Urothelium cell line (cell line): ENCODE results near the gene HSFX4.
"Not testable (repeated sequence)": the region's sequence is repeated elsewhere in the genome, so short reads cannot be mapped to it uniquely, and the experiment has no call there.

Source experiments
- DNase-seq: peaks from one replicate; pipeline ENCODE4 v3.0.0; 2011; ENCODE audit warnings: low spot score, mixed read lengths
- FAIRE-seq: peaks from 2 replicates; lab custom pipeline; 2011; peaks lifted over from hg19 to GRCh38; lab: Jason Lieb, UNC

HSFX4 gene, protein sequence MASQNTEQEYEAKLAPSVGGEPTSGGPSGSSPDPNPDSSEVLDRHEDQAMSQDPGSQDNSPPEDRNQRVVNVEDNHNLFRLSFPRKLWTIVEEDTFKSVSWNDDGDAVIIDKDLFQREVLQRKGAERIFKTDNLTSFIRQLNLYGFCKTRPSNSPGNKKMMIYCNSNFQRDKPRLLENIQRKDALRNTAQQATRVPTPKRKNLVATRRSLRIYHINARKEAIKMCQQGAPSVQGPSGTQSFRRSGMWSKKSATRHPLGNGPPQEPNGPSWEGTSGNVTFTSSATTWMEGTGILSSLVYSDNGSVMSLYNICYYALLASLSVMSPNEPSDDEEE

DNA sequence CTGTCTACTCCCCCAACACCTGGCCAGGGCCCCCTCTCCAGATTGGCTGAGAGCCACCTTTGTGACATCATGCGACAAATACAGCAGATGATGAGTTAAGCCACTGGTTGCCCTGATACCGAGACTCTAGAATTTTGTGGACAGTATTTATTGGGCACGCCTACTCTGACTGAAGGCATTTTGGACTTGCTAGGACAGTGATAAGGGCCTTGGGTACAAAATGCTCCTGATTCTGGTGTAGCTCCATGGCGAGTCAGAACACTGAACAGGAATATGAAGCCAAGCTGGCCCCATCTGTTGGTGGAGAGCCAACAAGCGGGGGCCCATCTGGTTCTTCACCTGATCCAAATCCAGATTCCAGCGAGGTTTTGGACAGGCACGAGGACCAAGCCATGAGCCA is at the start of gene HSFX4:
Gene HSFX4, plus strand, starts transcription at position 174 of the 400 bp plus-strand sequence. Its CDS starts 72 bp downstream, at position 246.
- FAIRE-seq, DNase-seq: not testable (repeated sequence)

GRCh38 chrX:149881081-149881711 is 48.2 kb upstream of the HSFX4 start, which contains the start of gene MAGEA8:
Gene MAGEA8, plus strand, starts transcription at chrX:149881183. Its CDS starts 3,090 bp downstream, at chrX:149884273.
- FAIRE-seq: no peak

GRCh38 chrX:149890828-149891227 is 38.5 kb upstream of the HSFX4 start:
- DNase-seq, FAIRE-seq: not testable (repeated sequence)

More at GRCh38 chrX:149881081-149881711, 48.2 kb upstream of the HSFX4 start, which contains the start of gene MAGEA8:
- peak; percentile 54 for DNase-seq

- no peak for DNase-seq
- no peak for FAIRE-seq
Observed at GRCh38 chrX:149898554-149898953, 30.8 kb upstream of the HSFX4 start.

DNA sequence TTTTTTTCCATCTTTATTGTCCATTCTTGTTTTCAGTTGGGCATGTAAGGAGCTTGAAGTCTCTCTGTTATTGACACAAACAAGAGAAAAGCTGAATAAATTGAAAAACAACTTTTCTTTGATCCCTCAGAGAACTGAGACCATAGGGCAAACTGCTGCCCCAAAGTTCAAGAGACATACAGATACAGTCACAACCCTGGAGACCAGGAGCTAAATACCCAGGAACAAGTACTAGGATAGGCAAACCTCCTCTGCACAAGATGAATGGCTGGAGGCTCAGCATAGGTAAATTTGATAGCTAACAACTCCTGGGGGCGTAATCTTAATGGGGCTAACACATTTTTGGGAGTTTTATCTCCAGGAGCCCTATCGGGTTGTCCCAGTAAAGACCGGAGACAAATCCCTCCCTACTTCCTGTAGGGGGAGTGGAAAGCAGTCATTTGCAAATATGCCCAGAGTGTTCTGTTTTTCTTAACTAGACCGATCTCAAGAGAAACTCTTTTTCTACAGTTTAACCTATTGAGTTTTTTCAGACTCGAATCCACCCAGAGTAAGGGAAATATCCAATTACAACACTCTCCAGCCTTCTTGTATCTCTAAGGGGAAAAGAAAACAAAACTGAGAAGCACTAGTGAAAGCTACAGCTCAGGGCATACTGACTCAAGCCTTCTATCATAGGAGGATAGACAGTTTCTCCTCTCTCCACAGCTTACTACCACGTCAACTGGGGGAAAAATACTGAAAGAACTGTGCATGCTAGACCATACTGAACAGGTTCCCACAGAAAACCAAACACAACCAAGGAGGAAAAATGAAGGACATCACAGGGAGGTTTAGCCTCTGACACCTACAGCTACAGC is 25.3 kb upstream of the HSFX4 start:
- FAIRE-seq: no peak
- DNase-seq: no peak

DNA sequence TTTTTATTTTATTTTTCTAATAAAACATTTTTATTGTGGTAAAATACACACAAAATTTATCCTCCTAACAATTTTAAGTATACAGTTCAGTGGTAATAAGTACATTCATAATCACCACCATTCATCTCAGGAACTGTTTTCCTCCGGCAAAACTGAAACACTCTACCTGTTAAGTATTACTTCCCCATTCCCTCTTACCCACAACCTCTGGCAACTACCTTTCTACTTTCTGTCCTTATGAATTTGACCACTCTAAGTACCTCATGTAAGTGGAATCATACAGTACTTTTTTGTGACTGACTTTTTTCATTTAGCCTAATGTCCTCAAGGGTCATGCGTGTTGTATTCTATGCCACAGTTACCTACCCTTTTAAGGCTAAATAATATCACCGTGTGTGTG is 21.1 kb upstream of the HSFX4 start:
- FAIRE-seq: no peak
- DNase-seq: no peak

- FAIRE-seq: no peak
- DNase-seq: no peak
Observed at GRCh38 chrX:149908727-149909126, 20.6 kb upstream of the HSFX4 start.

GRCh38 chrX:149909324-149910177 is 19.8 kb upstream of the HSFX4 start:
- DNase-seq: no peak
- FAIRE-seq: no peak

GRCh38 chrX:149910178-149910695 is 19.1 kb upstream of the HSFX4 start:
- DNase-seq (no peak), FAIRE-seq (no peak)

DNA sequence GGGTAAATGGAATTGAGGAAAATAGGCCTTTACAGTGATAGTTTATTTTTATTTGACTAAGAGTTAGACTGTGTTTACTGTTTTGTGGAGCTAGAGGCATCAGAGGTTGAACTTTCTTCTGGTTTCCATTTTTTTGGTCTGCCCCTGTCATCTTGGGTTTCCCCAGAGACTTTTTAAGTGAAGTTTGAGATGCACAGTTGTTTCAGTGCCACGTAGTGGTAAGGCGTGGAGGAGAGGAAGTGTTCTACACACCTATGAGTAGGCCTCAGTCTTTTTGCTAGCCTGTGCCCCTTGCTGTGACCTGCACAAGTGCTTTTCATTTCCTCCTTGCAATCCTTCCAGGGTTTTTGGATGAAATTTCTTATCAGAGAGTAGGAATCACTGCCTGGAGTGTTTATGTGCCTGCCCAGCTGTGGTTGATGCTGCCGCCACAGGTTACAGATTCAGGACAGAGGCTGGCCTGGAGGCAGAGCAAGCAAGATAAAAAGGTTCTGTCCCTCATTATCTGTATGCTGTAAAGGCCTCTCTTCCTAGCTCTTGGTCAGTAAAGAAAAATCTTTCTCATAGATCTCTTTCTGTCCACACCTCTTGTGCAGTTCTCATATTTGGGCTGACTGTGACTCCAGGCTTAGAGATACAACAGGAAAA is 12.5 kb upstream of the HSFX4 start:
- DNase-seq (no peak), FAIRE-seq (no peak)

DNA sequence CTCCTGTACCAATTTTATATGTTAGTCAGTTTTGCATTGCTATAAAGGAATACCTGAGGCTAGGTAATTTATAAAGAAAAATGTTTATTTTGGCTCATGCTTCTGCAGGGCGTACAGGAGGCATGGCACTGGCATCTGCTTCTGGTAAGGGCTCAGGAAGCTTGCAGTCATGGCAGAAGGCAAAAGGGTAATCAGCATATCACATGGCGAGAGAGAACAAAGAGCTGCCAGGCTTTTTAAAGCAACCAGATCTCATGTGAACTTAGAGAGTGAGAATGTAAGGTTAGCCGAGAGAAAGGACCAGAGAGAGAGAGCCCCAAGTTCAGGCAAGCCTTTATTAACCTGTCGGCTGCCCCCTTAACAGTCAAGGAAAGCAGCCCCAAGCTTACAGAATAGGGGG is 5.5 kb upstream of the HSFX4 start:
- not testable (repeated sequence) for DNase-seq, FAIRE-seq

- not testable (repeated sequence) for FAIRE-seq, DNase-seq
Observed at GRCh38 chrX:149924434-149924833, 4.9 kb upstream of the HSFX4 start.

- not testable (repeated sequence) for FAIRE-seq
Observed at GRCh38 chrX:149927245-149927963, 2.0 kb upstream of the HSFX4 start.

DNA sequence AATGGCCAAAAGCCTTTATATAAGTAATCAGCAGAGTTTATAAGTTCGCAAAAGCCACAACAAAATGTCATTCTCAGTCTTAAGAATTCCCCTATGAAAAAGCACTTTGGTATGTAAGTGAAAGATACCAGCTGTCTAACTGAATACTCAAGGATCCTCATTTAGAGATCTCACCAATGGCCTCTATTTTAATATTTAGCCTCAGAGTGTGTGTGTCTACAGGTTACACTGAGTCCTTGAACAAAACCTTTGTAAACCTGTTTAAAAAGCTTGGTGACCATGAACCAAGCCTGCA is 1.5 kb upstream of the HSFX4 start:
- DNase-seq, FAIRE-seq: not testable (repeated sequence)

More at GRCh38 chrX:149927245-149927963, 2.0 kb upstream of the HSFX4 start:
- DNase-seq: not testable (repeated sequence)

- DNase-seq, FAIRE-seq: not testable (repeated sequence)
Observed at GRCh38 chrX:149928635-149929034, 738 bp upstream of the HSFX4 start.

- FAIRE-seq, DNase-seq: not testable (repeated sequence)
Observed at GRCh38 chrX:149931355-149931754, 2.0 kb downstream of the HSFX4 start.

GRCh38 chrX:149932150-149932549 is 2.8 kb downstream of the HSFX4 start:
- FAIRE-seq, DNase-seq: not testable (repeated sequence)

GRCh38 chrX:149932970-149933369 is 3.6 kb downstream of the HSFX4 start:
- not testable (repeated sequence) for DNase-seq, FAIRE-seq

DNA sequence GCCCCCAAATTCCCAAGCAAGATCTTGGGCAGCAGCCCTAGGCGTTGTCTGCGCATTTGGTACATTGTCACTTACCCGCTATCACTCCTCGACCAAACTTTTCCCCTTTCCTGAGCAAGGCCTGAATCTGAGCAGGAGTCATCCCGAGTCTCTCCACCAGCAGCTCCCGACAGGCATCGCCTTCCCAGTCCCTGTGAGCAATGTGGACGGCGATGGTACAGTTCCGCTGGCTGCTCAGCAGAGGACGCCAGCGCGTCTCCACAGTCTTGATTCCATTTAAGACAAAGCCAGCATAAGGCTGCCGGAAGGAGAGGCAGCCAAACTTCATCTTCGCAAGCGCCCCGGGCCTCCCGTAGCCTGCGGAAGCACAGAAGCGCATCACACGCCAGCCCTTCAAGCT is 4.2 kb downstream of the HSFX4 start:
- DNase-seq, FAIRE-seq: not testable (repeated sequence)
